ENCODE measurements around the gene CCDC9B. TPM values are rescaled to one million over a fixed set of nuclear protein-coding genes. Genes with fewer than 3 reads are reported as not detected.
A peak's percentile ranks its signal among the peaks of the same experiment; 100 is the strongest.

The CCDC9B gene
- total RNA-seq, 1 donor from 2014 or later, result 71.4 TPM

DNA sequence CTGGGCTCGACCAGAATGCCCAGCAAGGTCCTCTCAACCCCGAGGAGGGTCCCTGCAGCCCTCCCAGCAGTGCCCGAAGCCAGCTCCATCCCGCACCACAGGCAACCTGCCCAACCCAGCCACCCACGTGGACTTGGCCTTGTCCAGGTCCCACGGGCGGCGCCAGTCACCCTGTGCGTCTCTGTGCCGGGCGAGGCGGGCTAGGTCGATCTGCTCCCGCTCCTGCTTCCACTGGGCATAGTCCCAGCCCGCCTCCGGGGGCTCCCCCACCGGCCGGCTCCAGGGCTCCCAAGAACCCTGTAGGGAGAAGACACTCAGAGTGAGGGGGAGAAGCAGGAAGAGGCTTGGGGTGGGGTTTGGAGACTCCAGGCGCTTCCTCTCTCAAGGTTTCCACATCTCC, 3.1 kb downstream of the CCDC9B start:
- TF ChIP-seq CTCF (IDR thresholded peaks at IDR 0.05), result no peak
- H3K27me3 ChIP-seq (ENCODE audit: low read depth), result no peaks in the 10 kb centered on the region
- H3K9me3 ChIP-seq, result no peaks in the 10 kb centered on the region
- peaks cover 94% of the 10 kb centered on the region for H3K4me1 ChIP-seq
- no peak overlapping the region for H3K4me3 ChIP-seq
- DNase-seq (no peak), ATAC-seq (no peak)
- peaks cover 27% of the 10 kb centered on the region for H3K36me3 ChIP-seq
- no peak overlapping the region for H3K27ac ChIP-seq
- intact Hi-C loops (cut with DNase I), result no loop called here

GRCh38 chr15:40336744-40337122, 4.0 kb downstream of the CCDC9B start:
- H3K9me3 ChIP-seq, result no peaks in the 10 kb centered on the region
- no peak for DNase-seq
- H3K4me3 ChIP-seq, result no peak overlapping the region
- intact Hi-C loops (cut with DNase I), result no loop called here
- TF ChIP-seq CTCF (IDR thresholded peaks at IDR 0.05), result no peak
- no peaks in the 10 kb centered on the region for H3K27me3 ChIP-seq (ENCODE audit: low read depth)
- peak overlapping the region; percentile 90 for H3K27ac ChIP-seq
- H3K36me3 ChIP-seq, result peaks cover 27% of the 10 kb centered on the region
- no peak for ATAC-seq
- peaks cover 100% of the 10 kb centered on the region for H3K4me1 ChIP-seq

- no peak for DNase-seq
- Histone ChIP-seq H3K27me3 (ENCODE audit: low read depth) (no peaks in the 10 kb centered on the region), H3K36me3 (peaks cover 27% of the 10 kb centered on the region), H3K4me1 (peaks cover 100% of the 10 kb centered on the region), H3K27ac (peak overlapping the region; percentile 90), H3K9me3 (no peaks in the 10 kb centered on the region), H3K4me3 (no peak overlapping the region)
- TF ChIP-seq CTCF (IDR thresholded peaks at IDR 0.05), result no peak
- no peak for ATAC-seq
- intact Hi-C loops (cut with DNase I), result no loop called here
These were observed 4.6 kb downstream of the CCDC9B start for GRCh38 chr15:40335938-40336743.

DNA sequence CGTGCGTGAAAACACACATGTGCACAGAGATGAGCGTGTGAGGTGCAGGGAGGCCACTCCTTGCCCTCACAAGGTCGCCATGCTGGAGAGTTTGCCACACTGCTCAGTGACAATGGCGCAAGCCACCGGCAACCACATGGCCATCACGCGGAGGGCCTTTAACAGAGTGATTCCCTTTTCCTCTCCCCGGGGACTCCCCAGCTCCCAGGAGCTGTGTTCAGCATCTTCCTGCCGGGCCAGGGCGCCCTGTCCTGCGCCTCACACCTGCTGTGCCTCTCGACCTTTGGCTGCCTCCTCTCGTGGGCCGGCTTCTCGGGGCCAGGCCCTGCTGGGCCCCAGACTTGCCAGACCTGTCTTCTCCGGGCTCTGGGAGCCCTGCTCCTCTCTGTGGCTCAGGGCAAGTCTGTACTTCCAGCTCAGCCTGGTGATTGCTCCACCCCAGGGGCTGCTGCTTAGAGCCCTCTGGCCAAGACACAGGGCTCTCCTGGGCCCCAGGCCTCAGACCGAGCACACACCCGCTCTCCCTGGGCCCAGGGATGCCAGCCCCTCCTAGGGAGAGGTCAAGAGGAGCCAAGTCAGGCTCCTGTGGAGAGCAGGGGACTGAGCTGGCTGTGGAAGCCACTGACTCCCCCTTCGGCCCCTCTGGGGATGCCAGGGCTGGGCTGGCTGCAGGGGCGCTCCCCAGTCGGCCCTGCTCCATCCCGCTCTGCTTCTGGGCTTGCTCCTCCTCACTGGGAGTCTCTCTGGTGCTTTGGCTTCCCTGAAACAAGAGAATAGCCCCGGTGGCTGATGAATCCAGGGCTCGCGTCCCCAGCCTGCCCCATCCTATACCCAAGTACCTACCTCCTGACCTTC, 5.6 kb downstream of the CCDC9B start:
- intact Hi-C loops (cut with DNase I), result no loop called here
- Histone ChIP-seq H3K4me1 (peaks cover 100% of the 10 kb centered on the region), H3K27me3 (ENCODE audit: low read depth) (no peaks in the 10 kb centered on the region), H3K9me3 (no peaks in the 10 kb centered on the region), H3K36me3 (peaks cover 27% of the 10 kb centered on the region), H3K27ac (peak overlapping the region; percentile 90), H3K4me3 (no peak overlapping the region)
- TF ChIP-seq CTCF (IDR thresholded peaks at IDR 0.05), result no peak
- DNase-seq, result peak; percentile 73
- ATAC-seq, result peak; percentile 4 to 20

GRCh38 chr15:40334541-40334940, 6.2 kb downstream of the CCDC9B start:
- intact Hi-C loops (cut with DNase I), result no loop called here
- Histone ChIP-seq H3K4me1 (peaks cover 100% of the 10 kb centered on the region), H3K36me3 (peaks cover 27% of the 10 kb centered on the region), H3K4me3 (no peak overlapping the region), H3K27ac (peak overlapping the region; percentile 90), H3K9me3 (no peaks in the 10 kb centered on the region), H3K27me3 (ENCODE audit: low read depth) (no peaks in the 10 kb centered on the region)
- DNase-seq (no peak), ATAC-seq (no peak)
- TF ChIP-seq CTCF (IDR thresholded peaks at IDR 0.05), result no peak
